Neural cell (in vitro differentiated cells): ENCODE results near the gene PAFAH2. TPM values are rescaled to one million over a fixed set of nuclear protein-coding genes. Genes with fewer than 3 reads are reported as not detected.

ENCODE experiments used
- H2AFZ ChIP-seq: fragments of 200-600, 300-800 bp; sonication (generic), shearing (Covaris generic); 2 replicates; pipeline ENCODE4 v1.6.0; 2014; ENCODE audit warnings: low read depth, mild to moderate bottlenecking, antibody characterized with exemption, low read length, moderate library complexity
- H3F3A ChIP-seq: fragments of 200-600 bp; shearing (Covaris generic); 2 replicates; pipeline ENCODE4 v1.6.1; 2016; ENCODE audit warnings: mild to moderate bottlenecking, moderate library complexity, mixed read lengths, antibody characterized with exemption, low read length; ENCODE audit not compliant: insufficient read depth, poor library complexity, severe bottlenecking
- H3K27ac ChIP-seq: fragments of 200-600, 300-800 bp; sonication (generic), shearing (Covaris generic); 2 replicates; pipeline ENCODE4 v1.5.1; 2014; ENCODE audit warnings: mild to moderate bottlenecking, low read length, moderate library complexity
- H3K27me3 ChIP-seq: fragments of 300-800, 200-600 bp; sonication (generic), shearing (Covaris generic); 2 replicates; pipeline ENCODE4 v1.6.0; 2014; ENCODE audit warnings: mild to moderate bottlenecking, low read depth, low read length, moderate library complexity; ENCODE audit not compliant: insufficient read depth
- H3K36me3 ChIP-seq: fragments of 300-800, 200-600 bp; sonication (generic), shearing (Covaris generic); 2 replicates; pipeline ENCODE4 v1.5.1; 2014; ENCODE audit warnings: mild to moderate bottlenecking, antibody characterized with exemption, low read length, moderate library complexity; ENCODE audit not compliant: insufficient read depth
- H3K4me2 ChIP-seq: fragments of 300-800, 200-600 bp; sonication (generic), shearing (Covaris generic); 2 replicates; pipeline ENCODE4 v1.6.0; 2014; ENCODE audit warnings: mild to moderate bottlenecking, low read length
- H3K4me3 ChIP-seq: fragments of 300-800, 200-600 bp; sonication (generic), shearing (Covaris generic); 2 replicates; pipeline ENCODE4 v1.5.1; 2014; ENCODE audit warnings: mild to moderate bottlenecking, low read length, moderate library complexity
- H3K79me2 ChIP-seq: fragments of 200-600 bp; shearing (Covaris generic); replicated peaks from 2 replicates; pipeline ENCODE4 v1.6.0; 2014; ENCODE audit warnings: mild to moderate bottlenecking, low read length, moderate library complexity; ENCODE audit not compliant: insufficient read depth
- H3K9ac ChIP-seq: fragments of 300-800, 200-600 bp; sonication (generic), shearing (Covaris generic); 2 replicates; pipeline ENCODE4 v1.6.1; 2016; ENCODE audit warnings: mild to moderate bottlenecking, low read length, mixed read lengths
- H3K9me2 ChIP-seq: fragments of 200-600 bp; shearing (Covaris generic); 2 replicates; pipeline ENCODE4 v1.6.1; 2016; ENCODE audit warnings: mild to moderate bottlenecking, low read length, mixed read lengths; ENCODE audit not compliant: insufficient read depth
- H3K9me3 ChIP-seq: fragments of 200-600, 300-800 bp; sonication (generic), shearing (Covaris generic); 2 replicates; pipeline ENCODE4 v1.6.1; 2016; ENCODE audit warnings: mild to moderate bottlenecking, mixed run types, low read length, moderate library complexity, mixed read lengths
- H4K20me1 ChIP-seq: fragments of 200-600 bp; shearing (Covaris generic); 2 replicates; pipeline ENCODE4 v1.6.1; 2016; ENCODE audit warnings: mild to moderate bottlenecking, mixed run types; ENCODE audit not compliant: insufficient read depth
- CTCF ChIP-seq: fragments of 450-650 bp; IDR thresholded peaks from 2 replicates; pipeline ENCODE4 v1.5.1; 2014; ENCODE audit warnings: antibody characterized with exemption, mild to moderate bottlenecking, moderate library complexity; ENCODE audit not compliant: poor library complexity, severe bottlenecking
- EP300 ChIP-seq: fragments of 450-650 bp; conservative IDR thresholded peaks from 2 replicates; pipeline ENCODE4 v1.6.1; 2014; ENCODE audit warnings: antibody characterized with exemption, mild to moderate bottlenecking, moderate library complexity; ENCODE audit not compliant: poor library complexity, severe bottlenecking
- EZH2 ChIP-seq: fragments of 200-600, 300-800 bp; shearing (Covaris generic), sonication (generic); IDR thresholded peaks from 2 replicates; pipeline ENCODE4 v1.6.1; 2014; ENCODE audit warnings: antibody characterized with exemption, low read length, borderline replicate concordance, mild to moderate bottlenecking; ENCODE audit not compliant: insufficient read depth, poor library complexity, severe bottlenecking
- MXI1 ChIP-seq: fragments of 450-650 bp; conservative IDR thresholded peaks from 2 replicates; pipeline ENCODE4 v1.6.1; 2014; ENCODE audit warnings: antibody characterized with exemption, mild to moderate bottlenecking; ENCODE audit not compliant: poor library complexity, severe bottlenecking
- POLR2AphosphoS5 ChIP-seq: IDR thresholded peaks from 2 replicates; pipeline ENCODE4 v1.6.1; 2012
- RAD21 ChIP-seq: fragments of 450-650 bp; conservative IDR thresholded peaks from 2 replicates; pipeline ENCODE4 v1.6.1; 2014; ENCODE audit warnings: antibody characterized with exemption, mild to moderate bottlenecking, moderate library complexity
- REST ChIP-seq: IDR thresholded peaks from 2 replicates; pipeline ENCODE4 v1.6.1; 2012; ENCODE audit warnings: borderline replicate concordance
- SMC3 ChIP-seq: fragments of 450-650 bp; conservative IDR thresholded peaks from 2 replicates; pipeline ENCODE4 v1.6.1; 2014; ENCODE audit warnings: antibody characterized with exemption, mild to moderate bottlenecking, moderate library complexity; ENCODE audit not compliant: poor library complexity
- TAF1 ChIP-seq: IDR thresholded peaks from 2 replicates; pipeline ENCODE4 v1.6.1; 2012; ENCODE audit warnings: low read depth
- polyA plus RNA-seq: library from polyadenylated mRNA; depleted of rRNA; stranded (reverse); fragments of >200 nt; gene quantifications from 2 replicates; pipeline ENCODE4 v1.2.3, GENCODE V29; 2014

PAFAH2 gene
- polyA plus RNA-seq, 1 donor from 2014 or later = 7.9 TPM

GRCh38 chr1:25918615-25919014 lies 79.2 kb downstream of the PAFAH2 start:
- no peaks in the 10 kb centered on the region for H4K20me1 ChIP-seq
- TF ChIP-seq REST (no peak), CTCF (no peak), RAD21 (no peak), MXI1 (no peak), TAF1 (no peak), POLR2AphosphoS5 (no peak), EP300 (no peak), EZH2 (no peak), SMC3 (no peak)
- no peak overlapping the region for H3K9ac ChIP-seq
- H3K9me3 ChIP-seq = no peaks in the 10 kb centered on the region
- no peak overlapping the region for H3K4me2 ChIP-seq
- H3K4me3 ChIP-seq = no peak overlapping the region
- no peaks in the 10 kb centered on the region for H3K36me3 ChIP-seq
- H3F3A ChIP-seq = no peaks in the 10 kb centered on the region
- H2AFZ ChIP-seq = no peak overlapping the region
- H3K27ac ChIP-seq = no peak overlapping the region
- H3K9me2 ChIP-seq = no peaks in the 10 kb centered on the region
- peaks cover 14% of the 10 kb centered on the region for H3K27me3 ChIP-seq
- H3K79me2 ChIP-seq = no peaks in the 10 kb centered on the region

GRCh38 chr1:25917996-25918395 lies 79.9 kb downstream of the PAFAH2 start:
- Histone ChIP-seq H3K4me2 (no peak overlapping the region), H3K9ac (no peak overlapping the region), H3K4me3 (no peak overlapping the region), H3K36me3 (no peaks in the 10 kb centered on the region), H3K9me2 (no peaks in the 10 kb centered on the region), H3K27me3 (peaks cover 7% of the 10 kb centered on the region), H3K9me3 (no peaks in the 10 kb centered on the region), H3K79me2 (no peaks in the 10 kb centered on the region), H3K27ac (no peak overlapping the region), H4K20me1 (no peaks in the 10 kb centered on the region), H3F3A (no peaks in the 10 kb centered on the region), H2AFZ (no peak overlapping the region)
- TF ChIP-seq REST = peak; percentile 36
- no peak for TF ChIP-seq EP300
